Stimulated activated CD8-positive, alpha-beta memory T cell treated with anti-CD3 and anti-CD28 coated beads, Interleukin-7, amount 100 ng/mL, for 48 hours (primary cell): ENCODE measurements around the gene TNFRSF1B.

Source experiments
- DNase-seq, 2 donors: peaks; one replicate each; pipeline ENCODE4 v3.0.0-alpha.2; 2020; ENCODE audit warnings: low read depth in 1 of 2; ENCODE audit errors: extremely low read depth in 1 of 2

The TNFRSF1B gene

DNA sequence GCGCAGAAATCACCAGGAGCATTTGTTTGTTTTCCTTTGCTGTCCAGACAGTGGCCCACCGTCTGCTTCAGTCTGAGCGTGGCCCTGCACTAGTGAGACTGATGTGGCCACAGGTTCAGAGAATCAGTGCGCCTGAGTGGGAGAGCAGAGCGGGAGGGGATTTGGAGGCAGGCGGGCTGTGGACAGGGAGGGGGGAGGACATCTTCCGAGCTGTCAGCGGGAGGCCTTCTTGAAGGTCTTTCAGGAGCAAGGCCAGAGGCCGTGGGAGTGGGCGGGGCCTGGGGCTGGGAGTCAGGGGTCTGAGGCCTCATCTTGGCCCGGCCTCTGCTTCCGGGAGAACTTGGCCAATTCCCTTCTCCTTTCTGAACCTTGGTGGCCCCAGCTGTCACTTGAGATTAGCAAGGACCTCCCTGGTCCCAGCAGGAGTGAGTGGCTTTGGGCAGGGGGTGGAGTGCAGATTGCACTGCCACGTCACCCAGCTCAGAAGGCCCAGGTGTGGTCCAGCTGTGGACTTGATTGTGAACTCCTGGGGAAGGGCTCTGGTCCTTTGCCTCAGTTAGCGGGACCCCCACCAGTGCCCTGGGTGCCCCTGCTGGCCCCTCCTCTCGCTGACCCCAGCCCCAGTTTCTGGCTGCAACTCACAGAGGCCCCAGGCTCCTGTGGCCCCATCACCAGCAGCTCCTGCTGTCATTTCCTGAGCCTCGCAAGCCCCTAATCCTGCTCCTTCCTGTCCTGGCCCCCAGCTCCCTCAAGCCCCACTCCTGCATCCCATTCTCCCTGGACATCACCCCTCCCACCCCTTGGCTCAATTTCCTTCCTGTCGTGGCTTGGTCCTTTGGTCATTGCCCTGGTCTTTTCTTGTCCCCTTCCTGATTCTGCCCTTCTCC, 8.4 kb downstream of the TNFRSF1B start:
- DNase-seq: no peak

DNA sequence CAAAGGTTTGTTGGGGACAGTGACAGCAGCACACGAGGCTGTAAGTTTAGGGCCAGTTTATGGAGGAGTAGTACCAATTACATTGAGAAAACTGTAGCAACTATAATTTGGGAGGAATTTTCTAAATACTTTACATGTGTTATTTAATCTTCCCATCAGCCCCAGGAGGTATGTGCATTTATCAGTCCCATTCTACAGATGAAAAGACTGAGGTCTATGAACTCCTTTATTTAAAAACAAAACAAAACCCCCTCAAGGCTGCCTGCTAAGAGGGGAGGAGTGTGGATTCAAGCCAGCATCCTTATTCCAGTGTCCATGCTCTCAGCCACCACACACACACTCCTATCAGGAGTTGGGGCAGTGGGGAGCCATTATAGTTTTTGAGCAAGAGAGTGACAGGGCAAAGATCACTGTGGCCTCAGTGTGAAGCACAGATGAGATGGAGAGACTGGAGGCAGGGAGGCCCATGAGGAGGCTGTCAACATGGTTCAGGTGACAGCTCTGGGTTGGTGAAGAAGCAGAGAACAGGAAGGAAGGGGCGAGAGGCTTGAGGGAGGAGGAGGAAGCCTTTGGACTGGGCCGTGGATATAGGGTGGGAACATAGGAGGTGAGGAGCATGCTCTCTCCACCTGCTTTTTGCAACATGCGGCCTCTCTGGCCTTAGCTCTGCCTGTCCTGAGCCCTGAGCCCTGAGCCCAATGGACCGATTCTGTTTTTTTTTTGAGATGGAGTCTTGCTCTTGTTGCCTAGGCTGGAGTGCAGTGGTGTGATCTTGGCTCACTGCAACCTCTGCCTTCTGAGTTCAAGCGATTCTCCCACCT, 9.7 kb downstream of the TNFRSF1B start:
- DNase-seq: no peak

DNA sequence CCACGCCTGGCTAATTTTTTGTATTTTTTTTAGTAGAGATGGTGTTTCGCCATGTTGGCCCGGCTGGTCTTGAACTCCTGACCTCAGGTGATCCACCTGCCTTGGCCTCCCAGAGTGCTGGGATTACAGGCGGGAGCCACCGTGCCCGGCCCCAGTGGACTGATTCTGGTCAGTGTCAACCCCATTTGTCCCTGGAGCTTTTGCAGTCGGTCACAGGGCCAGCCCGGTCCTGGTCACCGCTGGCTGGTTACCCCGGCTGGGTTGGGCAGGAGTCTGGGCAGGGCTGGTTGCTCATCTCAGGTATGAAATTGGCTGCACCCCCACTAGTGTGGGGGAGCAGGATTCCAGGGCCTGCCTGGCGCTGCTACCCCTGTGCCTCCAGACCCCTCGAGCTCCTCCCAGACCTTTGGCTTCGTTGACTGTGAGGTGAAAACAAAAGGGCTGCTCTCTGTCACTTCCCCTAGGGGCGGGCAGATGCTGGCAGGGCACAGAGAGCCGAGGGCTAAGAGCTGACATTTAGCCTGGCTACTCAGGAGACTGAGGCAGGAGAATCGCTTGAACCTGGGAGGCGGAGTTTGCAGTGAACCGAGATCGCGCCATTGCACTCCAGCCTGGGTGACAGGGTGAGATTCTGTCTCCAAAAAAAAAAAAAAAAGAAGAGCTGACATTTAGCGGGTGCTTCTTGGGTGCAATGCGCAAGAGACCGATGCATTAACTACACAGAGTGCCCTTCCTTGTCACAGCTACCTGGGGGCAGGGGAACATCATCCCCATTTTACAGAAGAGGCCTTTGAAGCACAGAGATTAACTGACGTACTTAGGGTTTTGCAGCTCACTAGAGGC, 10.6 kb downstream of the TNFRSF1B start:
- DNase-seq: no peak

GRCh38 chr1:12177999-12178441, 11.2 kb downstream of the TNFRSF1B start:
- DNase-seq: peak; percentile 78 to 97

GRCh38 chr1:12178511-12178910, 11.7 kb downstream of the TNFRSF1B start:
- DNase-seq: no peak

DNA sequence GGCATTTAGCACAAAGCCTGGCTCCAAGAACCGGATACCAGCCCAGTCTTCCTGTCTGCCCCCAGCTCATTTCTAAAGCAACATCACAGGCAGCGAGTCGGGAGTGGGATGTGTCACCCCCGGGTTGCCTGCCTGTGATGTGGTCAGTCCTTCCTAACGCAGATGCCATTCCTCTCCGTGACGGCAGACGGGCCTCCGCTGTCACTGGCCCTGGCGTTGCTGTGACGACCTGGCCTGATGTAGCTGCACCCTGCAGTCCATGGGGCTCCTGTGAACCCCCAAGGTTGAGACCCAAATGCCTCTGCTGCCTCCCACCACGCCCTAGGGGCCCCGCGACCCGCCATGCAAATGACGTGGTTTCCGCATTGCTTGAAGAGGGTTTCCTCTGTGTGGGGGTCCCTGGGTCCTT, 12.3 kb downstream of the TNFRSF1B start:
- peak; percentile 63 to 89 for DNase-seq

DNA sequence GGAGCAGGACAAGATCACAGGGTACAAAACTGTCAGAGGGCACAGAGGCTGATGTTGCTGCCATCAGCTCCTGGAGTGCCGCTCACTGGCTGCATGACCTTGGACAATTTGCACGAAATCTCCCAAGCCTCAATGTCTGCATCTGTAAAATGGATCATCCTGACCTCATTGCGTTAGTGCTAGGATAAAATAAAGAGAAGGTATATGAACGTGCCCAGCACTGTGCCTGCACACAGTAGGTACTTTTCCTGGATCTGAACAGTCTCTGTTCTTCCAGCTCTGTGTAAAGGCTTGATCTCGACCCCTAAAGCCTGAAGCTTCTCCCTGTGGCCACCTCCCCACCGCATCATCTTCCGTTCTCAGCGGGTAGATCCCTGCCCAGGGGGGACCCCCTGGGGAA, 12.9 kb downstream of the TNFRSF1B start:
- no peak for DNase-seq

DNA sequence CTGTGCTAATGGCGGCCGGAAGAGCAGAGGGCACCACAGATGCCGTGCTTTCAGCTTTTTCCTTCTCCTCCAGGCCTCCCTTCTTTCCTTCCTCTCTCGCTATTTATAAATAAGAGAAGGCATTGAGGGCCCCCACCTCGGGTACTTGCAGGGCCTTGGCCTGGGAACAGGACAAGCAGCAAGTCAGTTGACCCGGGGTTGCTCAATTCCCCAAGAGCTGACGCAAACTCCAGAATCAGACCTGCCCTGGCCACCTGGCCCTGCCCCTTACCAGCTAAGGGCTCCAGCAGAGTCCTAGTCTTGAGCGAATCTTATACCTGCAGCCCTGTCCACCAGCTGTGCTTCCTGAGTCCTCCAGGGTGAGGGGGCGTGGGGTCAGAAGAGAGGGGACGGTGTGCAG, 13.5 kb downstream of the TNFRSF1B start:
- no peak for DNase-seq

DNA sequence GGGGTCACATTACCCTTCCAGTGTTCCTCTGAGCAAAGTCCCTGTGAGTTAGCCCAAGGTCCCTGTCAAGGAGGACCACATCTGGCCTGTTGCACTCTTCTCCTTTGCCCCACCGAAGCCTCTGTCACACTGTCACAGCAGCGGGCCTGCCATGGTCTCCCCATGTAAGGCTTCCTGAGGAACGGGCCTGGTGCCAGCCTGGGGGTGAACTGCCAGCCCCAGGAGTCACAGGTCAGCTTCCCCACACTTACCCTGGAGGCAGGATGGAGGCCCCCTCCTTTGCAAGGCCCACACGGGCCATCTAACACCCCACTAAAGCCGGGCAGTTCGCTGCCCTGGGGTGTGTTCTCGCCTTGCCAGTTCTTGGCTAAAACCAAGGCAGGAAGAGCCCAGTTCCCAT, 14.1 kb downstream of the TNFRSF1B start:
- DNase-seq: no peak

- DNase-seq: no peak
These were observed 14.8 kb downstream of the TNFRSF1B start for GRCh38 chr1:12181568-12181967.

- no peak for DNase-seq
These were observed 15.7 kb downstream of the TNFRSF1B start for GRCh38 chr1:12182410-12182984.

- DNase-seq: no peak
These were observed 16.5 kb downstream of the TNFRSF1B start for GRCh38 chr1:12183095-12183794.

GRCh38 chr1:12184008-12184681, 17.4 kb downstream of the TNFRSF1B start:
- DNase-seq: no peak

DNA sequence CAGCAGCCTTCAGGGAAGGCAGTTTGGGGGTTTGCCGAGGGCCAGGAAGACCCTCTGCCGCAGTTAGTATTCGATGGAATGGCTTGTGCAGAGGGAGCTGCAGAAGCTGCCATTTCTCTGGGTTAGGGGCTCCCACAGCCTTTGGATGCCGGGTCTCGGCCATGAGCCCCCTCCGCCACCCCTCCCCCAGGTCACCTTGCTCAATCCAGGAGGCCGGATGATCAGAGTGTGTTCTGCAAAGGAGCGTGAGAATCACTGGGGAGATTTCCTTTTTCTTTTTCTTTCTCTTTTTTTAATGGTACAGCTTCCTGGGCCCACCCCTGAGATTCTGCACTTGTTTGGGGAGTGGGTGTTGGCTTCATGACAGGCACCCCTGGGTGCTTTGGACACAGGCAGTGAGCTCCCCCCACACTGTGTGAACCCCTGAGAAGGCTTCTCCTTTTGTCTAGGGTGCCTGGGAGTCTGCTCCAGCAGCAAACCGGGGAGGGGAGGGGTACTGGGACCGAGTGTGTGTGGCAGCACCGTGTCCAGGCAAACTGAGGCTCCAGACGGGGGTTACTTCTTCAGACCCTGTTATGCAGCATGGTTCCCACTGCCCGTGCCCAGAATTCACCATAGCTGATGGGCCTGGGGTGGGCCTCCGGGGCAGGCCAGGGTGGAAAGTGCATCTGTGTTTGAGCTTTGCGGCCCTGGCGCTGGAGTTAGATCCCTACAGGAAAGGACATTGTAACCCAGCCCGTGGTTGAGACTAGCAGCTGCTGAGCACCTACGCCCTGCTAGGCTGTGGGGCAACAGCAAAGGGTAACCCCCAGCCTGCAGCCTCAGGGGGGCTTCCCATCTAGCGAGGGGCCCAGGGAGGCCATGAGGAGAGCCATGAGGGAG, 18.5 kb downstream of the TNFRSF1B start:
- no peak for DNase-seq

DNA sequence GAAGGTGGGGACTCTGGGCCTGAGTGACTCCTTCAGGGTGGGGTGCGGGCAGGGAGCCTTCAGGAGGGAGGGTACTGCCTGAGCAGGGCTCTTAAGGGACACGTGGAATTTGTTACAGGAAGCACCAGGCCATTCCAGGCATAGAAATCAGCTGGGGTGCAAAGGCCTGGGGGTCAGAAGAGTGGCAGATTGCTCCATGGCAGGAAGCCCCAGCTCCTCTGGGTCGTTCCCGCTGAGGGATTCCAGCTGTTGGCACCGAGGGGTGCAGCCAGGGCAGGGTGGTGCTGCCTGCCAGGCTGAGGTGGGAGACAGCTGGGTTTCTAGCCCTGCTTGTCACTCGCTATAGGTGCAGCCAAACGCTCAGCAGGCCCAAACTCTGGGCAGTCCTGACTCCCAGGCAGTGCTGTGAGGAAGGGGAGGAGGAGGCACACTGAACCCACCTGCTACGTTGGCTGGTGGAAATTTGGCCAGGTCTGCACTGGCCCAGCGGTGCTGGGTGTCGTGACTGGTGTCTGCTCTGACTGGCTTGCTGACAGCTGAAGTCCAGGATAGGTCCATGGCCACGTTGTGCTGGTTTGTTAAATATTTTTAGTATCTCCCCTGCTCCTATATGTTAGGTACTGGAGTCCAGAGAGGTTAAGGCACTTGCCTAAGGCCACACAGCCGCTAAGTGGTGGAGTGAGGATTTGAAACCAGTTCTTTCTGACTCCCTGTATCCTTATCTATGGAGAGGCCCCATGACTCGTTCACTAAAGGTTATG, 19.3 kb downstream of the TNFRSF1B start:
- DNase-seq: no peak

DNA sequence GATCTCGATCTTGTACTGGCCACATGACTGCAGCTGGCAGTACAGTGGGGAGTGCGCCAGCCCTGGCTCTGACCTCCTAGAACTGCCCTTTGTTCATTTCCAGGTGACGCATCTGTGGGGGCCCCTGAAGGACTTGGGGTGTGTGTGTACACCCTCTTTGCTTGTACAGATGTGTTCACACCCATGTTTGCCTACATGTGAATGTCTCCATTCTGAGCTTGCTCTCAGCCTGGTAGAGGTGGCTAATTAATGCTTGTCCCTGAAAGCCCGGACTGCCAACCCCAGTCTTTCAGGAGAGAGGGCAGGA, 19.8 kb downstream of the TNFRSF1B start:
- no peak for DNase-seq

DNA sequence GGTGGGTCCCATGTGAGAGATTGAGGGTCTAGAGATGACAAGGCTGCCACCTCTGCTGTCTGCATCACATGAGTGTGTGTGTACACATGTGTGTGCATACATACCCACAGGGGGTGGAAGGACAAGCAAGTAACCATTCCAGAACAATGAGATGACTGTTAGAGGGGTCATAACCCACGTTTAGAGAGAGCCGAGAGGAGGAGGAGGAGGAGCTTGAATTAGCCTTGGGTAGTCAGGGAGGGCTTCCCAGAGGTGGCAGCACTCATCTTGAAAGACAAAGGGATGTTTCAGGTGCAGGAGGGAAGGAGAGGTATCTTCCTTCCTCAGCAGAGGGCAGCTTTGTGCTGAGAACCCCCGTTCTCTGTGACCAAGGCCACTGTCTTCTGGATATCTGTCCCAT, 21.3 kb downstream of the TNFRSF1B start:
- DNase-seq: no peak
